Left lung (tissue), 10 donors: Measurements from ENCODE around the gene PLPP4. TPM values are rescaled to one million over a fixed set of nuclear protein-coding genes. Genes with fewer than 3 reads are reported as not detected.

Source experiments
- ATAC-seq: fragments of 200-7000 bp; cut with Tn5 transposase; one replicate; pipeline ENCODE4 v1.9.1; 2020; ENCODE audit warnings: moderate library complexity
- DNase-seq, 4 donors: peaks; one replicate each; pipeline ENCODE4 v3.0.0-alpha.2; 2013 to 2020
- H3K27ac ChIP-seq, 2 donors: fragments of 200-600 bp; sonication (generic) in 1 of 2; one replicate each; pipeline versions ENCODE4 v1.5.0 to v1.8.0; 2020 to 2021
- H3K27me3 ChIP-seq, 2 donors: fragments of 200-600 bp; sonication (generic) in 1 of 2; one replicate each; pipeline versions ENCODE4 v1.5.0 to v1.8.0; 2020 to 2021
- H3K36me3 ChIP-seq, 2 donors: fragments of 200-600 bp; sonication (generic) in 1 of 2; one replicate each; pipeline versions ENCODE4 v1.5.0 to v1.8.0; 2020 to 2021
- H3K4me1 ChIP-seq, 2 donors: fragments of 200-600 bp; one replicate each; pipeline ENCODE4 v1.8.0; 2021
- H3K4me3 ChIP-seq, 2 donors: fragments of 200-600 bp; sonication (generic) in 1 of 2; one replicate each; pipeline versions ENCODE4 v1.5.0 to v1.8.0; 2020 to 2021; ENCODE audit warnings: mild to moderate bottlenecking in 1 of 2
- H3K9me3 ChIP-seq, 2 donors: fragments of 200-600 bp; sonication (generic) in 1 of 2; one replicate each; pipeline versions ENCODE4 v1.5.0 to v1.8.0; 2020 to 2021
- intact Hi-C, 2 donors: fragments of 100-400 bp; cut with DNase I; formaldehyde crosslinking; loops; one replicate each; pipeline versions ENCODE4 v1.11.2 to v1.14.2; 2022
- polyA plus RNA-seq, 6 donors: library from polyadenylated mRNA; unstranded; fragments of 120-200 nt; gene quantifications; one replicate each; pipeline ENCODE4 v1.2.1, GENCODE V29; 2013; ENCODE audit not compliant: insufficient read length in 6 of 6
- total RNA-seq, 2 donors: library from RNA; stranded (reverse); fragmentation: NEBNext Ultra II Directional; extraction: Animal tissue kit (Norgen Biotek cat#: 25700); gene quantifications; one replicate each; pipeline ENCODE4 v1.2.1, GENCODE V29; 2021
- TF ChIP-seq, protein P1 (sequence below), 2 donors: fragments of 200-600 bp; sonication (generic) in 1 of 2; IDR thresholded peaks; one replicate each; pipeline versions ENCODE4 v1.5.0 to v1.8.0; 2021; ENCODE audit warnings: antibody characterized with exemption in 2 of 2
- donor health status: DM: no; HTN: yes; CAD: no.
- donor health status: DM: no; HTN: no; CAD: no.

PLPP4 gene
- total and polyA plus RNA-seq, 8 donors: 0.11 to 0.67 TPM; not detected in 6

DNA sequence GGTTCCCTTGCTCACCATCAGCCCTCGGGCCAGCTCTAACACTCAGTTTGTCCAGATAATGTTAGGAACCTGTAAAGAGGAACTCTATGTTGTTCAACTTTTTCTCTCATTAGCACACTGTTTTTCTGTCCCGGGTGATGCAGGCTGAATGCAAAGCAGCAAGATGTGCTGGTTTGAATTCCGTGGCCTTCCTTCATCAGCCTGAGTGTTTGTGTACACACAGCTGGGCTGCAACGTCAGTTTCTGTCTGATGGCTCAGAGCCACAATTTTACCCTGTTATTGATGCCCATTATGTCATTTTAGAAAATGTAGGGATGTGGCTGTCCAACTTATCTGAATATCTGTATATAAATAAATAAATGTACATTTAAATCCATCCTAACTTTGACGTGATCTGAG is 152.0 kb downstream of the PLPP4 start:
- Histone ChIP-seq H3K4me1 (no peaks in the 10 kb centered on the region), H3K4me3 (no peak overlapping the region), H3K36me3 (no peaks in the 10 kb centered on the region), H3K27ac (no peak overlapping the region), H3K9me3 (no peaks in the 10 kb centered on the region), H3K27me3 (no peaks in the 10 kb centered on the region)
- no peak for DNase-seq
- intact Hi-C loops: no loop called here
- no peak for ATAC-seq
- TF ChIP-seq, protein P1, sequence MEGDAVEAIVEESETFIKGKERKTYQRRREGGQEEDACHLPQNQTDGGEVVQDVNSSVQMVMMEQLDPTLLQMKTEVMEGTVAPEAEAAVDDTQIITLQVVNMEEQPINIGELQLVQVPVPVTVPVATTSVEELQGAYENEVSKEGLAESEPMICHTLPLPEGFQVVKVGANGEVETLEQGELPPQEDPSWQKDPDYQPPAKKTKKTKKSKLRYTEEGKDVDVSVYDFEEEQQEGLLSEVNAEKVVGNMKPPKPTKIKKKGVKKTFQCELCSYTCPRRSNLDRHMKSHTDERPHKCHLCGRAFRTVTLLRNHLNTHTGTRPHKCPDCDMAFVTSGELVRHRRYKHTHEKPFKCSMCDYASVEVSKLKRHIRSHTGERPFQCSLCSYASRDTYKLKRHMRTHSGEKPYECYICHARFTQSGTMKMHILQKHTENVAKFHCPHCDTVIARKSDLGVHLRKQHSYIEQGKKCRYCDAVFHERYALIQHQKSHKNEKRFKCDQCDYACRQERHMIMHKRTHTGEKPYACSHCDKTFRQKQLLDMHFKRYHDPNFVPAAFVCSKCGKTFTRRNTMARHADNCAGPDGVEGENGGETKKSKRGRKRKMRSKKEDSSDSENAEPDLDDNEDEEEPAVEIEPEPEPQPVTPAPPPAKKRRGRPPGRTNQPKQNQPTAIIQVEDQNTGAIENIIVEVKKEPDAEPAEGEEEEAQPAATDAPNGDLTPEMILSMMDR (IDR thresholded peaks at IDR 0.05): no peak

DNA sequence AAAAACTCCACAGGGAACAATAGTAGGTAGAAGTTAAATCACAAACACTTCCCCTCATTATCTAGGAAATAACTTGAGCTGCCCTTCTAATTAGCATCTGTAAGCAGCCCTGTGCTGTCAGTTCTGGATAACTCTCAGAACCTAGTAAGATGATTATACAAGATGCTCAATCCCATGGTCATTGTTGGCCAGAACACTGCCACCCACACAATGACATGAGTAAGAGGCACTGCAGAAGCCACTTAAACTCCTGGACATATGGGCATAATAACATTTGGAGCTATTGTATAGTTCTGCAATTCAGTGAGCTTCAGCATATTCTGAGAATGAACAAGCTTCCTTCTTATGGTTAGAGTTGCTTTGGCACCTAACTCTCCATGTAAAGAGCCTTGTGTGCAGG is 153.8 kb downstream of the PLPP4 start:
- TF ChIP-seq, protein P1 (IDR thresholded peaks at IDR 0.05): no peak
- Histone ChIP-seq H3K4me3 (no peak overlapping the region), H3K36me3 (no peaks in the 10 kb centered on the region), H3K4me1 (no peaks in the 10 kb centered on the region), H3K27me3 (no peaks in the 10 kb centered on the region), H3K9me3 (peaks cover 0 to 7% of the 10 kb centered on the region in 2 donors), H3K27ac (no peak overlapping the region)
- ATAC-seq (no peak), DNase-seq (no peak)
- intact Hi-C loops: no loop called here

DNA sequence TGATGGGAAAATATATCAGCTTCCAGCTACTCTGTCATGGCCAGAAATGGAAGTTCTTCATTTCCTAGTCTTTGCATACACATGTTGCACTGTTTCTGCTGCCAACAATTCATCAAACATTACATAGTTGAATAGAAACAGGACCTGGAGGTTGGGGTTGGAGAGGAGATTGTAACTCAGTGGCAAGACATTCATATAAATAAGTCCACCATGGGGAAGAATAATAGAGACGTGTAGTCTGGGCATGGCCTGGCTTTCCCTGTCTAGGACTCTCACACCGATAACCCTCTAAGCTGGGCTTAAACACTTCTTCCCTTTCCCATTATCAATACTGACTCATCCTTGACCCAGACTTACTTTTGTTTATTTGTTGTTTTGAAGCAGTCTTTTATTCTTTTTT is 155.7 kb downstream of the PLPP4 start:
- Histone ChIP-seq H3K9me3 (peaks cover 0 to 26% of the 10 kb centered on the region in 2 donors), H3K27me3 (no peaks in the 10 kb centered on the region), H3K4me1 (no peaks in the 10 kb centered on the region), H3K4me3 (no peak overlapping the region), H3K36me3 (no peaks in the 10 kb centered on the region), H3K27ac (no peak overlapping the region)
- intact Hi-C loops: no loop called here
- DNase-seq (no peak), ATAC-seq (no peak)
- TF ChIP-seq, protein P1 (IDR thresholded peaks at IDR 0.05): no peak

- Histone ChIP-seq H3K27me3 (no peaks in the 10 kb centered on the region), H3K4me1 (no peaks in the 10 kb centered on the region), H3K4me3 (no peak overlapping the region), H3K27ac (no peak overlapping the region), H3K36me3 (no peaks in the 10 kb centered on the region), H3K9me3 (peaks cover 0 to 28% of the 10 kb centered on the region in 2 donors)
- DNase-seq (no peak), ATAC-seq (no peak)
- intact Hi-C loops: no loop called here
- TF ChIP-seq, protein P1 (IDR thresholded peaks at IDR 0.05): no peak
These were observed 156.2 kb downstream of the PLPP4 start for GRCh38 chr10:120613180-120613579.

- ATAC-seq: no peak
- H3K4me1 ChIP-seq: no peaks in the 10 kb centered on the region
These were observed 157.7 kb downstream of the PLPP4 start for GRCh38 chr10:120614680-120615079.

More at GRCh38 chr10:120614680-120615079, 157.7 kb downstream of the PLPP4 start:
- Histone ChIP-seq H3K9me3 (peaks cover 0 to 28% of the 10 kb centered on the region in 2 donors), H3K27me3 (no peaks in the 10 kb centered on the region), H3K36me3 (no peaks in the 10 kb centered on the region), H3K4me3 (no peak overlapping the region), H3K27ac (no peak overlapping the region)
- no peak for DNase-seq
- intact Hi-C loops: no loop called here
- TF ChIP-seq, protein P1 (IDR thresholded peaks at IDR 0.05): no peak
